Stomach (tissue), 9 donors: Measurements from ENCODE around the gene TPH1. TPM values are rescaled to one million over a fixed set of nuclear protein-coding genes. Genes with fewer than 3 reads are reported as not detected.

ENCODE experiments used
- DNase-seq, 2 donors: peaks; one replicate each; pipeline versions ENCODE4 v3.0.0 to v3.0.0-alpha.2; 2013 to 2019
- H3K27ac ChIP-seq, 5 donors: fragments of 200-600 bp in 4 of 5; sonication (generic) in 4 of 5; one replicate each; pipeline ENCODE4 v1.5.1; 2013 to 2019; ENCODE audit warnings: mild to moderate bottlenecking in 1 of 5, moderate library complexity in 1 of 5
- H3K27me3 ChIP-seq, 3 donors: fragments of 200-600 bp; sonication (generic); one replicate each; pipeline ENCODE4 v1.5.1; 2017 to 2019; ENCODE audit warnings: mixed run types in 1 of 3
- H3K36me3 ChIP-seq, 4 donors: fragments of 200-600 bp; sonication (generic); 1 replicate in 3 of 4; 2 replicates in 1 of 4; pipeline ENCODE4 v1.5.1; 2016 to 2019
- H3K4me1 ChIP-seq, 4 donors: fragments of 200-600 bp; sonication (generic); one replicate each; pipeline ENCODE4 v1.5.1; 2016 to 2019
- H3K4me3 ChIP-seq, 4 donors: fragments of 200-600 bp; sonication (generic) in 3 of 4; one replicate each; pipeline ENCODE4 v1.5.1; 2016 to 2019; ENCODE audit warnings: mild to moderate bottlenecking in 1 of 4
- H3K9me3 ChIP-seq, 4 donors: fragments of 200-600 bp; sonication (generic); one replicate each; pipeline ENCODE4 v1.5.1; 2016 to 2019
- CTCF ChIP-seq, 7 experiments: fragments of 450-650 bp in 4 of 7; fragments of 200-600 bp in 3 of 7; sonication (generic) in 3 of 7; IDR thresholded peaks; one replicate each; pipeline ENCODE4 v1.5.1; 2016 to 2019; ENCODE audit warnings: antibody characterized with exemption in 7 of 7, control low read depth in 2 of 7, mild to moderate bottlenecking in 1 of 7
- EP300 ChIP-seq: sonication (generic); formaldehyde crosslinking; IDR thresholded peaks from one replicate; pipeline ENCODE4 v1.6.1; 2017; ENCODE audit warnings: antibody characterized with exemption
- POLR2A ChIP-seq, 4 donors: fragments of 450-650 bp; IDR thresholded peaks; one replicate each; pipeline ENCODE4 v1.6.1; 2016; ENCODE audit warnings: antibody characterized with exemption in 4 of 4, control low read depth in 2 of 4, mild to moderate bottlenecking in 1 of 4, moderate library complexity in 1 of 4
- POLR2AphosphoS5 ChIP-seq, 3 donors: sonication (generic); formaldehyde crosslinking; IDR thresholded peaks; one replicate each; pipeline ENCODE4 v1.6.1; 2016; ENCODE audit warnings: antibody characterized with exemption in 3 of 3
- WGBS, 5 donors: extraction: QIAGEN DNeasy Blood & Tissue Kit in 3 of 5; methylation state at CpG; one replicate each; pipeline versions ENCODE4 v1.1.5 to v1.1.7; 2013 to 2018; 5-methylcytosine and 5-hydroxymethylcytosine counted together
- intact Hi-C: fragments of 100-400 bp; cut with DNase I; formaldehyde crosslinking; loops from one replicate; pipeline ENCODE4 v1.15.1; 2023; ENCODE audit warnings: low total_unique reads
- polyA plus RNA-seq, 3 donors: library from polyadenylated mRNA; stranded (reverse); fragments of 200-250 nt; gene quantifications; one replicate each; pipeline ENCODE4 v1.2.3, GENCODE V29; 2013
- total RNA-seq, 5 donors: library from RNA; depleted of rRNA; stranded (reverse); fragments of >200 nt; gene quantifications; one replicate each; pipeline versions ENCODE4 v1.1.0 to v1.2.3, GENCODE V29; 2014 to 2016
- donor health status: healthy with polysubstance abuse.
- donor health status: Bipolar disorder and iron deficiency.
- donor health status: healthy.

The TPH1 gene
- total and polyA plus RNA-seq, 8 donors, result 0.75 to 23.1 (median 3.1) TPM; not detected in 1

GRCh38 chr11:18056561-18057181 lies 10.6 kb upstream of the TPH1 start:
- H3K27ac ChIP-seq, result no peak overlapping the region
- H3K9me3 ChIP-seq, result no peaks in the 10 kb centered on the region
- intact Hi-C loops, result no loop called here
- no peak overlapping the region for H3K4me3 ChIP-seq
- no peaks in the 10 kb centered on the region for H3K36me3 ChIP-seq
- TF ChIP-seq CTCF (IDR thresholded peaks at IDR 0.05) (no peak), EP300 (no peak), POLR2A (IDR thresholded peaks at IDR 0.05) (no peak), POLR2AphosphoS5 (IDR thresholded peaks at IDR 0.05) (no peak)
- no peaks in the 10 kb centered on the region for H3K4me1 ChIP-seq
- no peaks in the 10 kb centered on the region for H3K27me3 ChIP-seq
- no peak for DNase-seq
- WGBS, 5 donors, result 81 to 88% (median 83%) methylated on average over 1 of the region's 1 CpG

- Histone ChIP-seq H3K27me3 (no peaks in the 10 kb centered on the region), H3K27ac (no peak overlapping the region), H3K9me3 (no peaks in the 10 kb centered on the region), H3K4me3 (no peak overlapping the region), H3K36me3 (no peaks in the 10 kb centered on the region), H3K4me1 (no peaks in the 10 kb centered on the region)
- WGBS, 5 donors, result 80 to 83% (median 82%) methylated on average over 10 of the region's 10 CpGs
- intact Hi-C loops, result no loop called here
- TF ChIP-seq POLR2AphosphoS5 (IDR thresholded peaks at IDR 0.05), result no peak
- TF ChIP-seq POLR2A (IDR thresholded peaks at IDR 0.05), result no peak
- TF ChIP-seq EP300, result no peak
- no peak for TF ChIP-seq CTCF (IDR thresholded peaks at IDR 0.05)
- DNase-seq, result no peak
Observed at GRCh38 chr11:18054511-18055103, 8.5 kb upstream of the TPH1 start.

GRCh38 chr11:18050848-18051247 lies 4.8 kb upstream of the TPH1 start:
- Histone ChIP-seq H3K27me3 (peaks cover 0 to 34% (median 8%) of the 10 kb centered on the region in 3 donors), H3K4me3 (no peak overlapping the region), H3K27ac (no peak overlapping the region), H3K9me3 (peaks cover 0 to 6% (median 0%) of the 10 kb centered on the region in 4 donors), H3K4me1 (peaks cover 3 to 8% (median 7%) of the 10 kb centered on the region in 4 donors), H3K36me3 (no peaks in the 10 kb centered on the region)
- intact Hi-C loops, result no loop called here
- WGBS, 5 donors, result 43 to 52% (median 45%) methylated on average over 2 of the region's 2 CpGs
- TF ChIP-seq POLR2A (IDR thresholded peaks at IDR 0.05) (no peak), POLR2AphosphoS5 (IDR thresholded peaks at IDR 0.05) (no peak), EP300 (no peak), CTCF (IDR thresholded peaks at IDR 0.05) (no peak)
- DNase-seq, result no peak

DNA sequence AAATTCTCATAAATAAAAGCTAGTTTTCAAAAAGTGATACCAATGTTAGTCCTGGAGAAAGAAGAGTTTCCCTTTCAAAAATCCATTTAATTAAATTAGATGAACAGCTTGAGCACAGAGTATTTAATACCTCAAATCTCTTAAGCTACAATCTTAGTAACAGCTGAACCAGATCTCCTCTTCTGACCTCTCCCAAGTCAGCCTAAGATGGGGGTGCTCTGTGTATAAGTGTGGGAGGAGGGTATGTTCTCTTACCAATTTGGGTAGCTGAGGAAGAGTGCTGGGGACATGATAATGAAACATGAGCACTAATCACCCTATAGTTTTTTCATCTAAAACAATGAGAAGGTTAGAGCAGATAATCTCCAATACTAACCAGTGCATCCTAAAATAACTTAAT lies 9.6 kb downstream of the TPH1 start:
- no peaks in the 10 kb centered on the region for H3K36me3 ChIP-seq
- H3K4me1 ChIP-seq, result no peaks in the 10 kb centered on the region
- intact Hi-C loops, result no loop called here
- TF ChIP-seq EP300 (no peak), CTCF (IDR thresholded peaks at IDR 0.05) (no peak), POLR2AphosphoS5 (IDR thresholded peaks at IDR 0.05) (no peak), POLR2A (IDR thresholded peaks at IDR 0.05) (no peak)
- H3K4me3 ChIP-seq, result no peak overlapping the region
- H3K27ac ChIP-seq, result no peak overlapping the region
- H3K9me3 ChIP-seq, result no peaks in the 10 kb centered on the region
- DNase-seq, result no peak
- H3K27me3 ChIP-seq, result no peaks in the 10 kb centered on the region
